Astrocyte (in vitro differentiated cells and primary cell): ENCODE results near the gene GRM7. TPM values are rescaled to one million over a fixed set of nuclear protein-coding genes. Genes with fewer than 3 reads are reported as not detected.

Experiments
- DNase-seq: peaks from one replicate; pipeline ENCODE4 v3.0.0-alpha.2; 2010; ENCODE audit warnings: low read depth
- FAIRE-seq: peaks from 2 replicates; lab custom pipeline; 2011; peaks lifted over from hg19 to GRCh38; lab: Jason Lieb, UNC
- H2AFZ ChIP-seq: 2 replicates; pipeline ENCODE4 v1.6.0; 2012; ENCODE audit warnings: low read depth, low read length, inconsistent platforms
- H3K27ac ChIP-seq: 2 replicates; pipeline ENCODE4 v1.5.1; 2011; ENCODE audit warnings: low read depth, low read length, inconsistent platforms
- H3K27me3 ChIP-seq: 2 replicates; pipeline ENCODE4 v1.6.0; 2011; ENCODE audit warnings: low read length, inconsistent platforms; ENCODE audit not compliant: insufficient read depth
- H3K36me3 ChIP-seq: 2 replicates; pipeline ENCODE4 v1.5.1; 2011; ENCODE audit warnings: low read length, inconsistent platforms; ENCODE audit not compliant: insufficient read depth
- H3K4me1 ChIP-seq: 2 replicates; pipeline ENCODE4 v1.5.1; 2011; ENCODE audit warnings: low read length, inconsistent platforms; ENCODE audit not compliant: insufficient read depth
- H3K4me2 ChIP-seq: 2 replicates; pipeline ENCODE4 v1.6.0; 2012; ENCODE audit warnings: low read length, inconsistent platforms
- H3K4me3 ChIP-seq: 2 replicates; pipeline ENCODE4 v1.5.1; 2011; ENCODE audit warnings: low read depth, mild to moderate bottlenecking, low read length, inconsistent platforms; ENCODE audit not compliant: insufficient read depth
- H3K79me2 ChIP-seq: 2 replicates; pipeline ENCODE4 v1.6.0; 2012; ENCODE audit warnings: mild to moderate bottlenecking, low read length, inconsistent platforms; ENCODE audit not compliant: insufficient read depth
- H3K9ac ChIP-seq: 2 replicates; pipeline ENCODE4 v1.6.0; 2012; ENCODE audit warnings: mild to moderate bottlenecking, low read length, inconsistent platforms
- H3K9me3 ChIP-seq: 2 replicates; pipeline ENCODE4 v1.5.1; 2012; ENCODE audit warnings: low read depth, mild to moderate bottlenecking, low read length, inconsistent platforms; ENCODE audit not compliant: insufficient read depth
- H4K20me1 ChIP-seq: 2 replicates; pipeline ENCODE4 v1.6.0; 2012; ENCODE audit warnings: low read length, inconsistent platforms; ENCODE audit not compliant: insufficient read depth
- H3K27ac Mint-ChIP-seq: one replicate; pipeline ENCODE4 v1.8.0; 2021; ENCODE audit warnings: mild to moderate bottlenecking, mixed read lengths; ENCODE audit not compliant: unreplicated experiment
- H3K27me3 Mint-ChIP-seq: one replicate; pipeline ENCODE4 v1.8.0; 2021; ENCODE audit warnings: low read depth, mixed read lengths; ENCODE audit not compliant: unreplicated experiment
- H3K36me3 Mint-ChIP-seq: one replicate; pipeline ENCODE4 v1.8.0; 2021; ENCODE audit warnings: low read depth, mixed read lengths; ENCODE audit not compliant: unreplicated experiment
- H3K4me1 Mint-ChIP-seq: one replicate; pipeline ENCODE4 v1.8.0; 2021; ENCODE audit warnings: low read depth, mixed read lengths; ENCODE audit not compliant: unreplicated experiment
- H3K4me3 Mint-ChIP-seq: one replicate; pipeline ENCODE4 v1.8.0; 2021; ENCODE audit warnings: mild to moderate bottlenecking, moderate library complexity, mixed read lengths; ENCODE audit not compliant: unreplicated experiment
- H3K9me3 Mint-ChIP-seq: one replicate; pipeline ENCODE4 v1.8.0; 2021; ENCODE audit warnings: mild to moderate bottlenecking, mixed read lengths; ENCODE audit not compliant: unreplicated experiment
- CTCF ChIP-seq: IDR thresholded peaks from 2 replicates; pipeline ENCODE4 v1.5.1; 2011; ENCODE audit warnings: low read depth, mild to moderate bottlenecking, inconsistent platforms, low read length, moderate library complexity; ENCODE audit not compliant: insufficient read depth
- EZH2 ChIP-seq: IDR thresholded peaks from 2 replicates; pipeline ENCODE4 v1.6.1; 2012; ENCODE audit warnings: mild to moderate bottlenecking, low read length, inconsistent platforms; ENCODE audit not compliant: insufficient read depth
- total RNA-seq: library from RNA; stranded (reverse); gene quantifications from 2 replicates; pipeline ENCODE4 v1.2.1, GENCODE V29; 2021

Gene GRM7
- total RNA-seq, 1 donor from 2014 or later = not detected

GRCh38 chr3:7663771-7664170 is 802.9 kb downstream of the GRM7 start:
- H3K4me3 Mint-ChIP-seq = no peak overlapping the region
- no peaks in the 10 kb centered on the region for H3K36me3 Mint-ChIP-seq
- Histone ChIP-seq H3K9me3 (no peaks in the 10 kb centered on the region), H3K4me1 (no peaks in the 10 kb centered on the region), H3K79me2 (no peaks in the 10 kb centered on the region), H4K20me1 (no peaks in the 10 kb centered on the region), H3K27ac (no peak overlapping the region), H3K27me3 (no peaks in the 10 kb centered on the region), H2AFZ (no peak overlapping the region), H3K4me3 (no peak overlapping the region), H3K36me3 (no peaks in the 10 kb centered on the region), H3K9ac (no peak overlapping the region), H3K4me2 (no peak overlapping the region)
- no peak overlapping the region for H3K27ac Mint-ChIP-seq
- no peaks in the 10 kb centered on the region for H3K9me3 Mint-ChIP-seq
- H3K27me3 Mint-ChIP-seq = peaks cover 2% of the 10 kb centered on the region
- H3K4me1 Mint-ChIP-seq = peaks cover 4% of the 10 kb centered on the region
- DNase-seq (no peak), FAIRE-seq (no peak)
- no peak for TF ChIP-seq CTCF
- no peak for TF ChIP-seq EZH2

GRCh38 chr3:7667774-7668173 is 806.9 kb downstream of the GRM7 start:
- no peak overlapping the region for H3K9ac ChIP-seq
- TF ChIP-seq CTCF (no peak), EZH2 (no peak)
- no peaks in the 10 kb centered on the region for H3K36me3 ChIP-seq
- DNase-seq (no peak), FAIRE-seq (no peak)
- peaks cover 6% of the 10 kb centered on the region for H3K27me3 Mint-ChIP-seq
- H3K27ac Mint-ChIP-seq = no peak overlapping the region
- no peak overlapping the region for H3K4me2 ChIP-seq
- no peaks in the 10 kb centered on the region for H3K79me2 ChIP-seq
- no peaks in the 10 kb centered on the region for H3K9me3 ChIP-seq
- no peak overlapping the region for H3K27ac ChIP-seq
- no peaks in the 10 kb centered on the region for H3K4me1 Mint-ChIP-seq
- no peak overlapping the region for H3K4me3 Mint-ChIP-seq
- H4K20me1 ChIP-seq = no peaks in the 10 kb centered on the region
- no peaks in the 10 kb centered on the region for H3K4me1 ChIP-seq
- H3K36me3 Mint-ChIP-seq = no peaks in the 10 kb centered on the region
- H3K9me3 Mint-ChIP-seq = no peaks in the 10 kb centered on the region
- H3K27me3 ChIP-seq = no peaks in the 10 kb centered on the region
- no peak overlapping the region for H3K4me3 ChIP-seq
- no peak overlapping the region for H2AFZ ChIP-seq

- Histone ChIP-seq H3K9me3 (no peaks in the 10 kb centered on the region), H3K4me3 (no peak overlapping the region), H3K4me2 (no peak overlapping the region), H3K79me2 (no peaks in the 10 kb centered on the region), H3K36me3 (no peaks in the 10 kb centered on the region), H3K27me3 (no peaks in the 10 kb centered on the region), H3K4me1 (no peaks in the 10 kb centered on the region), H4K20me1 (no peaks in the 10 kb centered on the region), H2AFZ (no peak overlapping the region), H3K27ac (no peak overlapping the region), H3K9ac (no peak overlapping the region)
- H3K27ac Mint-ChIP-seq = no peak overlapping the region
- no peak for TF ChIP-seq EZH2
- TF ChIP-seq CTCF = no peak
- peaks cover 6% of the 10 kb centered on the region for H3K27me3 Mint-ChIP-seq
- H3K9me3 Mint-ChIP-seq = no peaks in the 10 kb centered on the region
- DNase-seq (no peak), FAIRE-seq (no peak)
- no peaks in the 10 kb centered on the region for H3K36me3 Mint-ChIP-seq
- no peaks in the 10 kb centered on the region for H3K4me1 Mint-ChIP-seq
- H3K4me3 Mint-ChIP-seq = no peak overlapping the region
These were observed 808.7 kb downstream of the GRM7 start for GRCh38 chr3:7669641-7670040.
